ENCODE results near the gene TRIM33.

The TRIM33 gene

GRCh38 chr1:114466334-114467014, 44.5 kb downstream of the TRIM33 start:
- H3K4me3 ChIP-seq (ENCODE audit: control insufficient read depth, low read depth, low read length) = no peak overlapping the region
- no peak for DNase-seq (ENCODE audit: low read depth)
- TF ChIP-seq CTCF (conservative IDR thresholded peaks at IDR 0.05; ENCODE audit: control insufficient read depth, insufficient read depth, low read depth, low read length) = no peak

- DNase-seq (ENCODE audit: low read depth) = no peak
- TF ChIP-seq CTCF (conservative IDR thresholded peaks at IDR 0.05; ENCODE audit: control insufficient read depth, insufficient read depth, low read depth, low read length) = no peak
- no peak overlapping the region for H3K4me3 ChIP-seq (ENCODE audit: control insufficient read depth, low read depth, low read length)
Observed at GRCh38 chr1:114462963-114463362, 48.0 kb downstream of the TRIM33 start.

DNA sequence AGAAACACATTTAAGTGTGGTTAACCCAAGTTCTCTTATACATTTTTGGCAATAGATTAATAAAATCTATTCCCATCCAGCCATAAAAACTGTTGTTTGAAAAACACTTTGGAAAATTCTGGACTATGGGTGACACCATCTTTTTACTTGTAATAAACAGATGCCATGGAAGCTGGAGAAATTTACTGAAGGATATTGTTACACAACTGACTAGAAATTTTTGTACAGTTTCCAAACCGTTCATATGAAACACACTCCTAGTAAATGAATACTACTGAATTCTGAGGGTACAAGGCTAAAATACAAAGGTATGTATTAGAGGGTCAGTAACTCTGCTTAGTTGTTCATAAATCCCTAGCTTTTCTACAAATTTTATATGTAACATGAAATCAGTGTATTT, 48.7 kb downstream of the TRIM33 start:
- no peak for TF ChIP-seq CTCF (conservative IDR thresholded peaks at IDR 0.05; ENCODE audit: control insufficient read depth, insufficient read depth, low read depth, low read length)
- no peak overlapping the region for H3K4me3 ChIP-seq (ENCODE audit: control insufficient read depth, low read depth, low read length)
- DNase-seq (ENCODE audit: low read depth) = peak; percentile 9

GRCh38 chr1:114458237-114458777, 52.7 kb downstream of the TRIM33 start:
- no peak for TF ChIP-seq CTCF (conservative IDR thresholded peaks at IDR 0.05; ENCODE audit: control insufficient read depth, insufficient read depth, low read depth, low read length)
- DNase-seq (ENCODE audit: low read depth) = peak; percentile 71
- H3K4me3 ChIP-seq (ENCODE audit: control insufficient read depth, low read depth, low read length) = no peak overlapping the region

DNA sequence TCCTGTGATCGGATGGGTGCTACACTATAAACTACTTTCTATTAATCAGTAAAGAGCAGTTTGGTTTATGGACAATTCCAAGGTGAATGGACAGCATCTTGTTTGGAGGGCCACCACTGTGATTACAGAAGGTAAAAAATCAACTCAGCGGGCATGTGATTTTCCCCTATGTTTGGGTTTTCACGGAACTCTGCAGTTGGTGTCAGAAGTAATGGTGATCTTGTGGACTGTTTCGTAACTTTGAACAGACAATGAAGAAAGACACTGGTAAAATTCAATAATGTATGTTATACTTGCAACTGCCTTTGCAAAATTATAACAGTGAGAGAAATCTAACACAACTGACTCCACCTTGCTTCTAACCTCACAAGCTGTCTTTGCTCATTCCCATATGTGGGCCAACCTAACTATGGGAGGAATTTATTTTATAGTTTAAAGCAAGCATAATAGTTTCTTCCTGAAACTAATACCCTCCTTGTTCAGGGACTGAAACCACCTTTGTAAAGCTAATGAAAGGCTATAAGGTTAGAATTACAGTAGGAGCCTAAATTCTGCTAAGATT, 53.2 kb downstream of the TRIM33 start:
- H3K4me3 ChIP-seq (ENCODE audit: control insufficient read depth, low read depth, low read length) = no peak overlapping the region
- no peak for DNase-seq (ENCODE audit: low read depth)
- no peak for TF ChIP-seq CTCF (conservative IDR thresholded peaks at IDR 0.05; ENCODE audit: control insufficient read depth, insufficient read depth, low read depth, low read length)

GRCh38 chr1:114456586-114456985, 54.4 kb downstream of the TRIM33 start:
- no peak overlapping the region for H3K4me3 ChIP-seq (ENCODE audit: control insufficient read depth, low read depth, low read length)
- DNase-seq (ENCODE audit: low read depth) = no peak
- TF ChIP-seq CTCF (conservative IDR thresholded peaks at IDR 0.05; ENCODE audit: control insufficient read depth, insufficient read depth, low read depth, low read length) = no peak

All from fibroblast of mammary gland (primary cell).